Hepatocyte (in vitro differentiated cells): ENCODE measurements around the gene NRTN.

Experiments used
- EZH2 ChIP-seq: fragments of 200-600 bp; sonication (generic); IDR thresholded peaks from 2 replicates; pipeline ENCODE4 v1.6.1; 2016; ENCODE audit warnings: antibody characterized with exemption, mild to moderate bottlenecking, borderline replicate concordance
- EZH2phosphoT487 ChIP-seq: fragments of 200-600 bp; sonication (generic); IDR thresholded peaks from one replicate; pipeline ENCODE4 v1.6.1; 2018; ENCODE audit warnings: antibody characterized with exemption, mild to moderate bottlenecking, low read depth, moderate library complexity; ENCODE audit not compliant: unreplicated experiment, severe bottlenecking
- TF ChIP-seq, protein P1 (sequence below): fragments of 200-600 bp; sonication (generic); IDR thresholded peaks from 2 replicates; pipeline ENCODE4 v1.5.1; 2016; ENCODE audit warnings: antibody characterized with exemption, mild to moderate bottlenecking; ENCODE audit not compliant: poor library complexity

DNA sequence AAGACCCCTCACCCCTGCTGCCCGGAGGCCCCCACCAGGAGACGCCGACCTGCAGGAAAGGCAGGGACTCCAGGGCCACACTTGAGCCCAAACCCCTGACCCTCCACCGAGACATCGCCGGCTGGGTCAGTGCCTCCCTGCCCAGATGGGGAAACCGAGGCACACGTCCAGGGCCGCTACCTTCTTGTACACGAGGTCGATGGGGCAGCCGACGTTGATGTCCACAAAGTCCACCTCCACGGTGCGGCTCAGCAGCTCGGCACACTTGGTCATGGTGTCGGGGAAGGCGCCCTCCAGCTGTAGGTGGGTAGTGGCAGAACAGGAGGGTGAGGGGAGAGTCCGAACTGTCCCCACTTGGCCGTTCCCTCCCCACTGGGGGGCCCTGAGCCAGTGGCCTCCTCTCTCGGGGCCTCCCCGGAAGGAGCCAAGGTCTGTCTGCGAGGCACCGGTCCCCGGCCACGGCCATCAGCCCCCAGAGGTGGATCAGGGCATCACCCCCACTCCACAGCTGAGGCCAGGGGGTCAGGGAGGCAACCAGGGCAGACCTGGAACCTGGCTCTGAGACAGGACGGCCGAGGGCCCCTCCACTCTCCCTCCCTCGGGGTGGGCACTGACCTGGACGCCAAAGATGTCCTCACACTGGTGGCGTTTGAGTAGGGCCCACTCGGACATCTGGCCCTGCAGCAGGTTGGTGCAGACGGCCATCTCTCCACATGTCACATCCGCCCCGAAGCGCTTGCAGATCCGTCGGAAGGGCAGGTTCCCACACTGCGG lies 17.3 kb upstream of the NRTN start:
- TF ChIP-seq EZH2phosphoT487 (no peak), EZH2 (no peak)
- TF ChIP-seq, protein P1, sequence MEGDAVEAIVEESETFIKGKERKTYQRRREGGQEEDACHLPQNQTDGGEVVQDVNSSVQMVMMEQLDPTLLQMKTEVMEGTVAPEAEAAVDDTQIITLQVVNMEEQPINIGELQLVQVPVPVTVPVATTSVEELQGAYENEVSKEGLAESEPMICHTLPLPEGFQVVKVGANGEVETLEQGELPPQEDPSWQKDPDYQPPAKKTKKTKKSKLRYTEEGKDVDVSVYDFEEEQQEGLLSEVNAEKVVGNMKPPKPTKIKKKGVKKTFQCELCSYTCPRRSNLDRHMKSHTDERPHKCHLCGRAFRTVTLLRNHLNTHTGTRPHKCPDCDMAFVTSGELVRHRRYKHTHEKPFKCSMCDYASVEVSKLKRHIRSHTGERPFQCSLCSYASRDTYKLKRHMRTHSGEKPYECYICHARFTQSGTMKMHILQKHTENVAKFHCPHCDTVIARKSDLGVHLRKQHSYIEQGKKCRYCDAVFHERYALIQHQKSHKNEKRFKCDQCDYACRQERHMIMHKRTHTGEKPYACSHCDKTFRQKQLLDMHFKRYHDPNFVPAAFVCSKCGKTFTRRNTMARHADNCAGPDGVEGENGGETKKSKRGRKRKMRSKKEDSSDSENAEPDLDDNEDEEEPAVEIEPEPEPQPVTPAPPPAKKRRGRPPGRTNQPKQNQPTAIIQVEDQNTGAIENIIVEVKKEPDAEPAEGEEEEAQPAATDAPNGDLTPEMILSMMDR = no peak
